HG02623 (cell line): ENCODE data around the gene MAGI2.
"Not testable (repeated sequence)": the region's sequence is repeated elsewhere in the genome, so short reads cannot be mapped to it uniquely, and the experiment has no call there.

Experiments
- ATAC-seq: cut with Tn5 transposase; IDR thresholded peaks from one replicate; pipeline ENCODE4 v1.9.1; 2021; ENCODE audit warnings: moderate library complexity; ENCODE audit not compliant: unreplicated experiment

MAGI2 gene

DNA sequence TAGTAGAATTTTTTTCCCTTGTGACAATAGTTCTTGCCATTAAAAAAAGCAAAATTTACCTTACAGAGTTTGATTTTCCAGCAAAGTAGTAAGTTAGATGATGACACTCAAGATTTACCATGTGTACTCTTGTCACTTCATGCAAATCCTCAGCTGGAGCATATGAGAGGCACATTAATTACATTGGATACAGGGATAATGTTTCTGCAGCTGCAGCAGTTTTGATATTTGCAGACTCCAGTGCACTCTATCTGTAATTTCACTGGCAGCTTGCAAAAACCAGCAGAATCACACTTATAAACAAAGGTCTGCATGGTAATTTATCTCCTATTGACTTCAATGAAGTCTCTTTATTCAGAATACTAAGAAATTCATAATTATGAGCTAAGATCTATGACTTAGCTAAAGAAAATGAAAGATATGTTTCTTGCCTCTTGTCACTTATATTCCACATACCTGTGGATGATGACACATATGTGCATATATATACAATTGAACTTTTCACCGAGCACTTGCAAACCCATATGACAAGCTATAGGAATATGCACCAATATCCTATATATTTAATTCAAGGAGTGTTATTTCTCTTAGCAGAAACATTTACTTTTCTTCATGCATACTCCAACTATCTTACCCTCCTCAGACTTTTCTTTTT lies 1124.3 kb downstream of the MAGI2 start:
- no peak for ATAC-seq

GRCh38 chr7:78327718-78328117 lies 1125.7 kb downstream of the MAGI2 start:
- no peak for ATAC-seq

- ATAC-seq: no peak
Observed at GRCh38 chr7:78326876-78327275, 1126.6 kb downstream of the MAGI2 start.

GRCh38 chr7:78326189-78326588 lies 1127.3 kb downstream of the MAGI2 start:
- ATAC-seq: no peak

- no peak for ATAC-seq
Observed at GRCh38 chr7:78323118-78323517, 1130.3 kb downstream of the MAGI2 start.

DNA sequence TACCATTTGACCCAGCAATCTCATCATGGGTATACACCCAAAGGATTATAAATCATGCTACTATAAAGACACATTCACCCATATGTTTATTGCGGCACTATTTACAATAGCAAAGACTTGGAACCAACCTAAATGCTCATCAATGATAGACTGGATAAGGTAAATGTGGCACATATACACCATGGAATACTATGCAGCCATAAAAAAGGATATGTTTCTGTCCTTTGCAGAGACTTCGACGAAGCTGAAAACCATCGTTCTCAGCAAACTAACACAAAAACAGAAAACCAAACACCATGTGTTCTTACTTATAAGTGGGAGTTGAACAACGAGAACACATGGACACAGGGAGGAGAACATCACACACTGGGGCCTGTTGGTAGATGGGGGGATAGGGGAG lies 1131.2 kb downstream of the MAGI2 start:
- not testable (repeated sequence) for ATAC-seq

- ATAC-seq: no peak
Observed at GRCh38 chr7:78317371-78317770, 1136.1 kb downstream of the MAGI2 start.

DNA sequence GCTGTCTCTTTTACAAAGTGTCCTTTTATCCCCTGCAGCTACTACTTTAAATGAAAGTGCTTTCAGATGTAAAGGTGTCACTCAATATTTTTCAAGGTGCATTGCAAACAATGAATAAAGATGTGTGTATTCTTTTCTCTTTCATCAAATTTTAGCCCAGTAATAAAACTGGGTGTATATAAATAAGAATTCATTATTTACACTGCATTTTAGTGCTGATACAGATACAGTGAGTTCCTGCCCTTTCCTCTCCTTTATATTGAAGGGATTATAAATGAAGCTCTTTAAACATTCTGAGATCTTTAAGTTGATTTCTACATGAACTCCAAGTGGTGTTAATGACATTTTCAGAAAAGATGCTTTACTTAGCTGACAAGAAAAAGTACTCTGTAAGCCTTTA lies 1137.4 kb downstream of the MAGI2 start:
- ATAC-seq: no peak

DNA sequence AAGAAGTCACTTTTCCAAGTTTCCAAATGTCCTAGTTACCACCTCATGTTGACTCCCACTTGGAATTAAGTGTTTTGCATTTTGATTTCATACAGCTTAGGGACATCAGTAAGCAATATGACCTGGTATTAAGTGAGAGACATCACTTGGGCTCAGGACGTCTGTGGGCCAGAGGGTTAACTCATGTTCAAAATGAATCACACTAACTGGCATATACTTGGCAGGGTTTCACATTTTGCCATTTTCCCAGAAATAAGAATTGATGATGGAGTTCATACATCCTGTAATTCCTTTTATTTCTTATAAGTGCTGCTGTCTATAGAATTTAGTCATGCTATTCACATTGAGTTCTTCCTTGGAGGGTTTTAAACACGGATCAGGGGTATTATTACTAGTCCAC lies 1138.3 kb downstream of the MAGI2 start:
- ATAC-seq: no peak

DNA sequence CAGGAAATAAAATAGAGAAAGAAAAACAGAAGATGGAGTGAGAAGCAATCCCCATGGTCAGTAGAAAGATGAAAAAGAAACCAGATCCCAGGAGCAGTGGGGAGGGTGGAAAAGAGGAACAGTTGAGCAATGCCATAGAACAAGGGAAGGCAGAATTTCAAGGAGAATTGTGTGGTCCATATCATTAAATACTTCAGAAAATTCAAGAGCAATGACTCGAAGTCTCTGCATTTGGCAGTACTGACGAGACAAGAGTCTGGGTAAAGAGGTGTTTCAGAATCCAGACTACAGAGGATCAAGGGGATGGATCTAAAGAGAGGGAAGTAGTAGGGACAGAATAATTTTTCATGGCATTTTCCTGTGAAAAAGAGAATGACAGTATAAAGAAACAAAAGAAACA lies 1142.3 kb downstream of the MAGI2 start:
- no peak for ATAC-seq

DNA sequence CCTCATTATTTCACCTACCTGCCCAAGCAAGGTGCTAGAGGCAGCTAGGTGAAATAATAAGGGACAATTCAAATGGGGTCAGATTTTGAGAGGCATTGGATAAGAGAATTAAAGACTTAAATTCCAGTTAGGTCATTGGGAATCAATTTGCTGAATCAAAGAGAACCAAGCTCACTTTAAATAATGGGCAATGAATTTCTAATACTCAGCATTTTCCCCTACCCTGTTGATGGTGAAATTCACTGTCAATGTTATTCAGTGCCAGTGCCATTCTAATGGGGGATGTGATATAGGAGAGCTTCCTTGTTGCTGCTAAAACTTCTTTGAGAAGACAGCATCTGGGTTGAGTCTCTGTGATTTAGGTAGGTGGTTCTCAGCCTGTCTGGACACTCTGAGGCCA lies 1145.6 kb downstream of the MAGI2 start:
- no peak for ATAC-seq

- ATAC-seq: no peak
Observed at GRCh38 chr7:78306634-78307033, 1146.8 kb downstream of the MAGI2 start.

GRCh38 chr7:78301407-78301806 lies 1152.1 kb downstream of the MAGI2 start:
- ATAC-seq: no peak

- ATAC-seq: no peak
Observed at GRCh38 chr7:78299088-78299487, 1154.4 kb downstream of the MAGI2 start.

DNA sequence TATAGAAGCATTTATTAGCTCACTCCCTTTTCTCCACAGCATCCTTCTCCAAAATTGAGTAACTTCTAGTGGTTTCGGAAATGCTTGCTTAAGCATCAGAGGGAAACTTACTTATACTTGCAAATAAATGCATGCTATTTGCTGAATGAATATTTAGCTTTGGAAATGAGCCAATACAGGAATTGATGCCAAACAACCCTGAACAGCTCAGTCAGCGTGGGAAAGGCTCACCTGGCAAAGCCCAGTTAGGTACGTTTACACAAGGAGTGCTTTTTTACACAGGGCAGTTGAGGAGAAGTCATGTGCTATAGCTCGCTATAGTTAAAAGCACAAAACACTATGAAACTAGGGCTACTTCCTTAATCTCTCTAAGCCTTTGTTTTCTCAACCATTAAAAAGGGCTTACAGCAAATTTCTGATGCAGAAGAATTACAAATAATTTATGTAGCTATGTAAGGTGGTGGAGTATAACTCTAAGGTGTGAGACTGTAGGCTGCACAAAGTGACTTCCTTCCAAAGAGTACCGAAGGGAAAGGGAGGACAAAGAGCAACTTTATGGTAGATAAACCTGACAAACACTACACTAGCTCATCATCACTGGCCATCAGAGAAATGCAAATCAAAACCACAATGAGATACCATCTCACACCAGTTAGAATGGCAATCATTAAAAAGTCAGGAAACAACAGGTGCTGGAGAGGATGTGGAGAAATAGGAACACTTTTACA lies 1156.7 kb downstream of the MAGI2 start:
- ATAC-seq: no peak

DNA sequence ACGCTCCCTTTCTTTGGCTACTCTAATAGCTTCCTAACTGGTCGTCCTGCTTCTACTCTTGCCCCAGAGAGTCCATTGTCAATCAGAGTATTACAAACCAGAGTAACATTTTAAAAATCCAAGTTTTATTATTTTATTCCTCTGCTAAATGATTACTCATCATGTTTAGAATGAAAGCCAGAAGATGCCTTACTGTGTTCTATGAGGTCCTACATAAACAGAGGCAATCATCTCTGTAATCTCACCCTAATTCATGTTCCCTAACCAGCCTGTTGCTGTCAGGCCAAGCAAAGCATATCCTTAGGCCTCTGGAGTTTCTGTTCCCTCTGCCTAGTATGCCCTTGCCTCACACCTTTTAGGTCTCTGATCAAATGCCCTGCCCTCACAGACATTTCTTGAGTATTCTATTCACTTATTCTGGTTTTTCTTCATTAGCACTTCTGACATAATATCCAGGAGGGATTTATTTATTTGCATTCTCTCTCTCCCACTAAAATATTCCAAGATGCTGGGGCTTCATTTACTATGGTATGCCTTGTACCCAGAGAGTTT lies 1157.3 kb downstream of the MAGI2 start:
- ATAC-seq: no peak

- ATAC-seq: not testable (repeated sequence)
Observed at GRCh38 chr7:78289471-78289870, 1164.0 kb downstream of the MAGI2 start.

- ATAC-seq: no peak
Observed at GRCh38 chr7:78284945-78285344, 1168.5 kb downstream of the MAGI2 start.

DNA sequence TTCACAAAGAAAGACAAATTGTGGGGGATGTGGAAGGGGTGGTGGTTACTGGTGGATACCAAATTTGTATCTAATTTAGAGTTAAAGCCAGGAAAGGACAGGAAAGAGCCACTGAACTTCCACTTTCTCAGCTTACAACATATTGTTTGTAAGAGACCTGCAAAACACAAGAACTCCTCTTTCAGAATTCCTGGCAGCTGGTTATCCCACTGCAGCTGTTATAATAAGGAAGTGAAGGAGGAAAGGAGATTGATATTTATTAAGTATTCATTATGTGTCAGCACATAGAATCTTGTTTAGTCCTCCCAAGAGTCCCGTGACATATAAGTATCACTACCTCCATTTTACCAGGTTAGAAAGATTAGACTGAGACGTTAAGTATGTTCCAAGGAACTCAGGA lies 1173.2 kb downstream of the MAGI2 start:
- ATAC-seq: no peak

DNA sequence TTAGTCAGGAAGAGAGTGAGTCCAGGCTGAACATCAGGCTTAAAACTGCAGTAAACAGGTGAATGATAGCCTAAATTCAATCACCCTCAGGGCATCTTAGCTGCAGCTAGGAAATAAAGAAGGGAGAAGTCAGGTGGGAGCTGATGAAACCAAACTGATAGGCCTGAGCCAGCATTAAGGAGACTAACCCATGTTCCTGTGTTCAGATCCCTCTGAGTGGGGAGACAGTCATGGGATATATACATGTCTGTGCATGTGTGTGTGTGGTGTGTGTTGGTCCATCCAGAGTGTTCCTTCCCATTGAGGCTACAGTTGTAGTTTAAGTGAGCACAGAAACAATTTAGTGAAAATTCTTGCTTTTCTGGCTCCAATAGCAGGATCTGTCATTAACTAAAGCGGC lies 1174.0 kb downstream of the MAGI2 start:
- ATAC-seq: no peak

DNA sequence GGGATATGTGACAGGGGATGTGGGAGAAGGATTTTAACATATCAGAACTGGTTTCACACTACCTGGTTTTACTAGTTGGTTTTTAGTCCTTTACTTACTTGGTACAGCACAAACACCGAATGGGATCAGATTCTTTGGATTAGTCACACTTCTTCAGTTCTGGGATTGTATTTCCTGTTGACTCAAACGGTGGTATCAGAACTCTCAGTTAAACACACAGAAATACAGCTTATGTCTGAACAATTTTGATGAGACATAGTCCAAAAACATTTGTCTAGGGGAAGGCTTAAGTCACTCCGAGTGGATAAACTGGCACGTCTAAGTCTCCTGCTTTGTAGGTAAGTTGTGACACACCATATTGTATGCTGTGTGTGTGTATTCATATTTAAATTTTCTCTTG lies 1174.4 kb downstream of the MAGI2 start:
- ATAC-seq: no peak

DNA sequence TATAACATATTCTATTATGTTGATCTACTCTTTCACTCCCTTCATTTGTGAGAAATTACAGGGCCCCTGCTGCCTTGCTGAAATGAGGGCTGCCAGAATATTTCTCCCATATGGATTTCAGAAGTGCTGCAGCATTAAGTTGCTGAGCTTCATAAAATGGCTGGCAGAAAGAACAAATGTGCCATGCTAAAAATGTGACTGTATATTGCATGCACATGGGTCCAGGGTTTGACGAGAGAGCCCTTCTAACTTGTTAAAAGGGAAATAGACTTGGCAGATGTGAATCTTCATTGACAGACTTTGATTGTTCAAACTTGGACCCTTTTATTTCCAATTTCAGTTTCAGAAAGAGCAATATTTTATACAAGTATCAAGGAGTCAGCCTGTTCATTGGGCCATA lies 1186.3 kb downstream of the MAGI2 start:
- no peak for ATAC-seq
